Measurements from ENCODE around the gene MLLT6. TPM values are rescaled to one million over a fixed set of nuclear protein-coding genes. Genes with fewer than 3 reads are reported as not detected.

Gene MLLT6
- total and polyA plus RNA-seq, 2 of the 13 experiments (the other 11 are each of a cell fraction or from before 2014, with no cell fraction given) = 50.7 to 69.5 TPM

- TF ChIP-seq, protein P1, sequence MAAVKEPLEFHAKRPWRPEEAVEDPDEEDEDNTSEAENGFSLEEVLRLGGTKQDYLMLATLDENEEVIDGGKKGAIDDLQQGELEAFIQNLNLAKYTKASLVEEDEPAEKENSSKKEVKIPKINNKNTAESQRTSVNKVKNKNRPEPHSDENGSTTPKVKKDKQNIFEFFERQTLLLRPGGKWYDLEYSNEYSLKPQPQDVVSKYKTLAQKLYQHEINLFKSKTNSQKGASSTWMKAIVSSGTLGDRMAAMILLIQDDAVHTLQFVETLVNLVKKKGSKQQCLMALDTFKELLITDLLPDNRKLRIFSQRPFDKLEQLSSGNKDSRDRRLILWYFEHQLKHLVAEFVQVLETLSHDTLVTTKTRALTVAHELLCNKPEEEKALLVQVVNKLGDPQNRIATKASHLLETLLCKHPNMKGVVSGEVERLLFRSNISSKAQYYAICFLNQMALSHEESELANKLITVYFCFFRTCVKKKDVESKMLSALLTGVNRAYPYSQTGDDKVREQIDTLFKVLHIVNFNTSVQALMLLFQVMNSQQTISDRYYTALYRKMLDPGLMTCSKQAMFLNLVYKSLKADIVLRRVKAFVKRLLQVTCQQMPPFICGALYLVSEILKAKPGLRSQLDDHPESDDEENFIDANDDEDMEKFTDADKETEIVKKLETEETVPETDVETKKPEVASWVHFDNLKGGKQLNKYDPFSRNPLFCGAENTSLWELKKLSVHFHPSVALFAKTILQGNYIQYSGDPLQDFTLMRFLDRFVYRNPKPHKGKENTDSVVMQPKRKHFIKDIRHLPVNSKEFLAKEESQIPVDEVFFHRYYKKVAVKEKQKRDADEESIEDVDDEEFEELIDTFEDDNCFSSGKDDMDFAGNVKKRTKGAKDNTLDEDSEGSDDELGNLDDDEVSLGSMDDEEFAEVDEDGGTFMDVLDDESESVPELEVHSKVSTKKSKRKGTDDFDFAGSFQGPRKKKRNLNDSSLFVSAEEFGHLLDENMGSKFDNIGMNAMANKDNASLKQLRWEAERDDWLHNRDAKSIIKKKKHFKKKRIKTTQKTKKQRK (IDR thresholded peaks at IDR 0.05; ENCODE audit: low read length) = no peak
- TF ChIP-seq DPF2 (CRISPR knock-in tag; IDR thresholded peaks at IDR 0.05; ENCODE audit: borderline replicate concordance, low read depth) (no peak), FOXP1 (IDR thresholded peaks at IDR 0.05) (no peak), FOXP1 (CRISPR knock-in tag; IDR thresholded peaks at IDR 0.05) (no peak), ZNF850 (CRISPR knock-in tag; conservative IDR thresholded peaks at IDR 0.05) (no peak; the same call in 1 of the 2 replicates), TAF15 (IDR thresholded peaks at IDR 0.05; ENCODE audit: low read depth, low read length, poor library complexity, severe bottlenecking) (no peak), HMGA1 (CRISPR knock-in tag; conservative IDR thresholded peaks at IDR 0.05) (no peak), XBP1 (CRISPR knock-in tag; IDR thresholded peaks at IDR 0.05) (no peak), SNAPC4 (CRISPR knock-in tag; IDR thresholded peaks at IDR 0.05) (no peak), FLYWCH1 (CRISPR knock-in tag; IDR thresholded peaks at IDR 0.05) (no peak), DNMT3B (CRISPR knock-in tag; conservative IDR thresholded peaks at IDR 0.05) (no peak), SMAD9 (CRISPR knock-in tag; IDR thresholded peaks at IDR 0.05) (no peak), MBNL3 (CRISPR knock-in tag; conservative IDR thresholded peaks at IDR 0.05) (no peak), ZFP90 (CRISPR knock-in tag; IDR thresholded peaks at IDR 0.05; ENCODE audit: borderline replicate concordance) (peak; percentile 62), NFIB (CRISPR knock-in tag; IDR thresholded peaks at IDR 0.05; ENCODE audit: borderline replicate concordance) (no peak), BCL6 (CRISPR knock-in tag; IDR thresholded peaks at IDR 0.05) (peak; percentile 59), FIP1L1 (IDR thresholded peaks at IDR 0.05; ENCODE audit: borderline replicate concordance, insufficient read depth, low read depth, low read length) (no peak), NR1H2 (CRISPR knock-in tag; IDR thresholded peaks at IDR 0.05; ENCODE audit: borderline replicate concordance, low read depth) (no peak; the same call in 1 of the 2 replicates)
- TF ChIP-seq, protein P2, sequence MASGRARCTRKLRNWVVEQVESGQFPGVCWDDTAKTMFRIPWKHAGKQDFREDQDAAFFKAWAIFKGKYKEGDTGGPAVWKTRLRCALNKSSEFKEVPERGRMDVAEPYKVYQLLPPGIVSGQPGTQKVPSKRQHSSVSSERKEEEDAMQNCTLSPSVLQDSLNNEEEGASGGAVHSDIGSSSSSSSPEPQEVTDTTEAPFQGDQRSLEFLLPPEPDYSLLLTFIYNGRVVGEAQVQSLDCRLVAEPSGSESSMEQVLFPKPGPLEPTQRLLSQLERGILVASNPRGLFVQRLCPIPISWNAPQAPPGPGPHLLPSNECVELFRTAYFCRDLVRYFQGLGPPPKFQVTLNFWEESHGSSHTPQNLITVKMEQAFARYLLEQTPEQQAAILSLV (CRISPR knock-in tag; IDR thresholded peaks at IDR 0.05; ENCODE audit: borderline replicate concordance) = peak; percentile 26; the same call in 1 of the 2 replicates
- TF ChIP-seq, protein P3, sequence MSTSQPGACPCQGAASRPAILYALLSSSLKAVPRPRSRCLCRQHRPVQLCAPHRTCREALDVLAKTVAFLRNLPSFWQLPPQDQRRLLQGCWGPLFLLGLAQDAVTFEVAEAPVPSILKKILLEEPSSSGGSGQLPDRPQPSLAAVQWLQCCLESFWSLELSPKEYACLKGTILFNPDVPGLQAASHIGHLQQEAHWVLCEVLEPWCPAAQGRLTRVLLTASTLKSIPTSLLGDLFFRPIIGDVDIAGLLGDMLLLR (CRISPR knock-in tag; IDR thresholded peaks at IDR 0.05) = no peak; the same call in 1 of the 2 replicates
- TF ChIP-seq, protein P4, sequence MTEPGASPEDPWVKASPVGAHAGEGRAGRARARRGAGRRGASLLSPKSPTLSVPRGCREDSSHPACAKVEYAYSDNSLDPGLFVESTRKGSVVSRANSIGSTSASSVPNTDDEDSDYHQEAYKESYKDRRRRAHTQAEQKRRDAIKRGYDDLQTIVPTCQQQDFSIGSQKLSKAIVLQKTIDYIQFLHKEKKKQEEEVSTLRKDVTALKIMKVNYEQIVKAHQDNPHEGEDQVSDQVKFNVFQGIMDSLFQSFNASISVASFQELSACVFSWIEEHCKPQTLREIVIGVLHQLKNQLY (CRISPR knock-in tag; IDR thresholded peaks at IDR 0.05) = peak; percentile 57
Observed at GRCh38 chr17:38751808-38752307, 46.8 kb downstream of the MLLT6 start (continued).

Measured in HepG2 (cell line).